IPS-11a (cell line): ENCODE measurements around the gene AIDA.
"Not testable (repeated sequence)": the region's sequence is repeated elsewhere in the genome, so short reads cannot be mapped to it uniquely, and the experiment has no call there.

Experiments
- H3K4me3 ChIP-seq: one replicate; pipeline ENCODE4 v1.5.1; 2013; ENCODE audit warnings: low read depth, low read length, control low read depth

AIDA gene

DNA sequence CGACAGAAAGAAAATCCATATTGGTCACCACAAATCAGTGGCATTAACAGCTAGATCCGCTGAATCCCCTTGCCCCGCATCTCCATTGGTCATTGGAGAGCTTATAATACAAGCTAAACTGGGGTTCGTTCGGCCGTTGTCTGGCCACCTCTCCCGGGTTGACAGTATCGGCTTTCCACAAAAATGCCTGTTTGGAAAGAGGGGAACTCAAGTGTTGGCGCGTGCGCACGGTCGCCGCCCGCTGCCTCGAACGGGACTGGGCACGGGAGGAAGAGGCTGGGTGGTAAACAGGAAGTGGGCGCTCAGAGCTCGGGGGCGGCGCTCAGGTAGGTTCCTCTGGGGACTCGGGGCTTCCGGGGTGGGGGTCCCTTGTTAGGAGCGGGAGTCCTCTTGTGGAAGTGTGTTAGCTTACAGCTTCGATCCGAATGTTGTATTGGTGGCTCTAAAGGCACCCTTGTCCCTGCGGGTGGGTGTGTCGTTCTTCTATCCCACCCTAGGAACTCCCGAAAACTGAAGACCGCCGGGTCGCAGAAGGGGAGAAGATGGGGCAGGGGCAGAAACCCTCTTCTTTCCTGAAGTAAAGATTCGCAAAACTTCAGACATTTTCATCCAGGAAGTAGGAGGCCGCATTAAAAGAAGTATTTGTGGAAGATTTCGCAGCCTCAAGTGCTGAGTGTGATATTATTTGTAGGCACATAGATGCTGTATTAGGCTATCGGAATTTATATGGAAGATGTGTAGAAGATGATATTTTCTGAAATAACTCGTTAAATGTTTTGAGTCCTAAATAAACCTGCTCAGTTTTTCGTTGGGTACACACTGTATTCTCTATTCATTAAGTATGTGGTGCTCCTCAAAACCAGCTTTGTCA, 1.0 kb upstream of the AIDA start:
- peak overlapping the region; percentile 93 for H3K4me3 ChIP-seq

- peak overlapping the region; percentile 74 for H3K4me3 ChIP-seq
These were observed 705 bp downstream of the AIDA start for GRCh38 chr1:222711319-222712252.

- no peak overlapping the region for H3K4me3 ChIP-seq
These were observed 2.6 kb downstream of the AIDA start for GRCh38 chr1:222709700-222710153.

- H3K4me3 ChIP-seq: no peak overlapping the region
These were observed 5.5 kb downstream of the AIDA start for GRCh38 chr1:222706815-222707214.

DNA sequence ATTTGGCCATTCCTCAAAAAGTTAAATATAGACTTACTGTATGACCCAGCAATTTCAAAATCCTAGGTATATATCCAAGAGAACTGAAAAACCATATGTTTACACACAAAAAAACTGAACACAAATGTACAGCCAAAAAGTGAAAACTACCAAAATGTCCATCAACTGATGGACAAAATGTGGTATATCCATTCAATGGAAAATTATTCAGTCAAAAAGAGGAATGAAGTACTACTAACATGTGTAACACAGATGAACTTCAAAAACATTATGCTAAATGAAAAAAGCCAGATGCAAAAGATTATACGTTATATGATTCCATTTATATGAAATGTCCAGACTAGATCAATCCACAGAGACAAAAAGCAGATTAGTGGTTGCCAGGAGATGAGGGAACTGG, 8.0 kb downstream of the AIDA start:
- H3K4me3 ChIP-seq: no peak overlapping the region

DNA sequence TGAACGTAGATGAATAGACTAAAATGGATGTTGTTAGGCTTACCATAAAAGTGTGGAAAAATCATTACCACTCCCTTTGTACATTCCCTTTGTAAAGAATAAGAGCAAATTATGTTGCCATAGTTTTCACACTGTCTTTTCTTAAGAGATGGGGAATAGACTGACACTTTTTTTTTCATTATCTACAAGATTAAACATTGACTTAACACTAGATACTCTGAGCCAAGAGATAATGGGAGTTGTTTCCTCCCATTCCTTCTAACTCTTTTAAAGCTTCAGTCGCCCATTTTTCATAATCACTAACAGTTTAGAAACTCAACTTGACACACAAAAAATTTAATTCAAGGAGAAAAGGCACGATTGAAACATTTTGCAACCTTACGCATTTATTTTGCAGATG, 10.1 kb downstream of the AIDA start:
- H3K4me3 ChIP-seq: no peak overlapping the region

DNA sequence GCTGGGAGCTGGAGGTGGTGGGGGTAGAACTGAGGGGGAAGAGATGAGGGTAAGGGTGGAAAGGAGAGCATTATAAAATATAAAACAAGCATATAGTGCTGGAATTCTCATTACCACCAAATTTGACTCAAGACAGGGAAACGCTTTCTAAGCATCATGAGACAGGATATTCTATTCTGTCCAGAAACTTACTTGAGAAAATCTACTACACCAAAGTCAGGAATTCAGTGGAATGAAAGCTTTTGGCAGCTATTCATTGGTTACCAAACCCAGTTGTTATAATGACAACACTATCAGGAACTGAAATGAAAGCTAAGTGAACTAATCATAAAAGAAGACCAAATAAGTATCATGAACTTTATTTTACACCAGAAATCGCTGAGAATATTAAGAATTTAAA, 14.5 kb downstream of the AIDA start:
- no peak overlapping the region for H3K4me3 ChIP-seq

DNA sequence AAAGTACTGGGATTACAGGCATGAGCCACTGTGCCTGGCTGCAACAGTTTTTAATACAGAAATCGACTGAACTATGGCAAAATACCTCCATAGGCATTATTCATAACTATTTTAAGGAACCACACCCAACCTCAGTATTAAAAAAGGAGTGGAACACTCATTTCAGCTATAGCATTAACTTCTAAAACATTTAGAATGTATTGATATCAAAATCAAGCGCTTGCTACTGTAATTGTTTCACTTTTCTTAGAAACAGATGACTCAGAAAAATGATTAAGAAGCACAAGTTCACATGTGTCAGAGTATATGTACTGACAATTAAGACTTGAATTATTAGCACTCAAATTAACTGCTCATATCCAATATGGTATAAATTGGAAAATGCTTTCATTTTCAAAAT, 15.1 kb downstream of the AIDA start:
- H3K4me3 ChIP-seq: no peak overlapping the region

DNA sequence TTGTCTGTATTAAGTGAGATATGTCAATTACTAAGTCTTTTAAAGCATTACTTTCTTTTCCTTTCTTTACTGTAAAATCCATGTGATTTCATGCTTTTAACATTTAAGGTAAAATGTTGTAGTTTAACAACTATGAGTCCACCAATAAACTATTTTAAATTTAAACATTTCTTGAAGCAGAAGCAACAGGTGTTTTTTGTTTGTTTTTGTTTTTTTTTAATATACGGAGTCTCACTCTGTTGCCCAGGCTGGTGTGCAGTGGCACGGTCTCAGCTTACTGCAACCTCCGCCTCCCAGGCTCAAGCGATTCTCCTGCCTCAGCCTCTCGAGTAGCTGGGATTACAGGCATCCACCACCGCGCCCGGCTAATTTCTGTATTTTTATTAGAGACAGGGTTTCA, 15.6 kb downstream of the AIDA start:
- no peak overlapping the region for H3K4me3 ChIP-seq

DNA sequence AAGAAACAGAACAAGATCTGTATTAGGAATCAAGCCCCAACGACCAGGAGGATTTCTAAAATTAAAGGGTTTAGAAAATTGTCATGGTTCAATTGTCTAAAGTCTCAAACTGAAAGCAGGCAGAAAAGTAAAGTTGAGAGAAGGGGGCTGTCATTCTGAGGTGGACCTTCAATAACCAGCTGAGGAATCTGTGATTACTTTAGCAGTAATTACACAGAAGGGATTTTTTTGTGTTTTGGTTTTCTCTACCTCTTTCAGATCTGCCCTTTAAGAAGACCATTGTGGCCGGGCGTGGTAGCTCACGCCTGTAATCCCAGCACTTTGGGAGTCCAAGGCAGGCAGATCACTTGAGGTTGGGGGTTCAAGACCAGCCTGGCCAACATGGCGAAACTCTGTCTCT, 17.4 kb downstream of the AIDA start:
- H3K4me3 ChIP-seq: no peak overlapping the region

DNA sequence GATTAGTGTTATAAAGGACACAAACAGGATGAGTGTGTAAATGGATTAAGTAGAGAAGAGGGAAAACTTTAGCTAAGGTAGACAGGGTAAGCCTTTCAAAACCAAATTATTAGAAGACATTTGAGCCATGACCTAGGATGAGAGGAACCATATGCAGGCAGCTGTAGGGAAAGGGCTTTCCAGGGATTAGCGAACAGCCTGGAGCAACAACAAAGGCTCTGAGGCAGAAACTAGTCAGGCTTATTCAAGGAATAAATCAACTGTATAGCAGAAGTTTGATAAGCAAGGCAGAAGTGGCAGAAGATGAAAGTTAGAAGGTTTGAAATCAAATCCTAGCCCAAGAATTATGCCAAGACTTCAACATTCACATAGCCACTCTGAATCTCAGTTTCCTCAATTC, 21.3 kb downstream of the AIDA start:
- H3K4me3 ChIP-seq: no peak overlapping the region

GRCh38 chr1:222680080-222680479, 32.2 kb downstream of the AIDA start:
- H3K4me3 ChIP-seq: no peak overlapping the region

- H3K4me3 ChIP-seq: no peak overlapping the region
These were observed 42.2 kb downstream of the AIDA start for GRCh38 chr1:222670110-222670509.

- H3K4me3 ChIP-seq: not testable (repeated sequence)
These were observed 43.2 kb downstream of the AIDA start for GRCh38 chr1:222669107-222669506.

DNA sequence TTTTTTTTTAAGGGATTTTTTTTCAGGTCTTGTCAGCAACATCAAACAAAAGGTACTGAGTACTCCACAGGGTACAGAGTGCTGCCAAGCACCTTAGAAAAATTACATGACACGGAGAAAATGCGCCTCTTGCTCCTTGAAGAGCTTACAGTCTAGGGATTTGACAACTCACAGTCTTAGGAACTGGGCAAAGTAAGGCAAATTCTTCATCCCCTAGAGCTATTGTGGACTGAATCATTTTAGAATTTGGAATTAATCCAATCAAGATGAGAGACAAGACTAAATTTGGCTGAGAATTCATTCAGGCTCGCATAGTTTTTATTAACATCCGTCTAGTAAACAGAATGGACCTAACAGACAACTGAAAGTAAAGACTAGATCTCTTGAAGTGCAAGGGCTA, 44.1 kb downstream of the AIDA start:
- not testable (repeated sequence) for H3K4me3 ChIP-seq

GRCh38 chr1:222665964-222666363, 46.3 kb downstream of the AIDA start:
- H3K4me3 ChIP-seq: no peak overlapping the region

GRCh38 chr1:222663431-222663934, 48.8 kb downstream of the AIDA start:
- no peak overlapping the region for H3K4me3 ChIP-seq

DNA sequence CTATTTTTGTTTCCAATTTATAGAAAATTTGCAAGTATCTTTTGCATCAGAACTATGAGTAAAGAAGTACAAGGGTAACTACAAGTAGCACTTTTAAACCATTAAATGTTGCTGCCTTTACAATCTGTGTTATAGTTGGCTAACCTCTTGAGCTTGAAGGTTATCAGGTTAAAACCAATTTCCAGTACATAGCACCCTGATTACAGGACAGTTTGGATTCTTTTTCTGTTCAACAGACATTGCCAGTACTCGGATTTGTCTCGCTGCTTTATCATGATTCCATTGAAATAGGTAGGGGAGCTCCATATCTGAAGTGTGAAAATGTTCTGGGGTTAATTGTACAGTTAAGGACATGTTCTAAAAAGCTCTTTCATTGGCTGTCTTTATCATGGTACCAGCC, 54.4 kb downstream of the AIDA start:
- no peak overlapping the region for H3K4me3 ChIP-seq

GRCh38 chr1:222656391-222657155, 55.7 kb downstream of the AIDA start:
- no peak overlapping the region for H3K4me3 ChIP-seq

GRCh38 chr1:222654849-222655248, 57.4 kb downstream of the AIDA start:
- H3K4me3 ChIP-seq: no peak overlapping the region
